RCC 7860 (cell line): Measurements from ENCODE around the gene AMDHD2.
"Not testable (repeated sequence)": the region's sequence is repeated elsewhere in the genome, so short reads cannot be mapped to it uniquely, and the experiment has no call there.

Source experiments
- DNase-seq: peaks from one replicate; pipeline ENCODE4 v3.0.0-alpha.2; 2015; ENCODE audit warnings: low spot score
- FAIRE-seq: peaks from 2 replicates; lab custom pipeline; 2012; peaks lifted over from hg19 to GRCh38; lab: Jason Lieb, UNC

Gene AMDHD2

DNA sequence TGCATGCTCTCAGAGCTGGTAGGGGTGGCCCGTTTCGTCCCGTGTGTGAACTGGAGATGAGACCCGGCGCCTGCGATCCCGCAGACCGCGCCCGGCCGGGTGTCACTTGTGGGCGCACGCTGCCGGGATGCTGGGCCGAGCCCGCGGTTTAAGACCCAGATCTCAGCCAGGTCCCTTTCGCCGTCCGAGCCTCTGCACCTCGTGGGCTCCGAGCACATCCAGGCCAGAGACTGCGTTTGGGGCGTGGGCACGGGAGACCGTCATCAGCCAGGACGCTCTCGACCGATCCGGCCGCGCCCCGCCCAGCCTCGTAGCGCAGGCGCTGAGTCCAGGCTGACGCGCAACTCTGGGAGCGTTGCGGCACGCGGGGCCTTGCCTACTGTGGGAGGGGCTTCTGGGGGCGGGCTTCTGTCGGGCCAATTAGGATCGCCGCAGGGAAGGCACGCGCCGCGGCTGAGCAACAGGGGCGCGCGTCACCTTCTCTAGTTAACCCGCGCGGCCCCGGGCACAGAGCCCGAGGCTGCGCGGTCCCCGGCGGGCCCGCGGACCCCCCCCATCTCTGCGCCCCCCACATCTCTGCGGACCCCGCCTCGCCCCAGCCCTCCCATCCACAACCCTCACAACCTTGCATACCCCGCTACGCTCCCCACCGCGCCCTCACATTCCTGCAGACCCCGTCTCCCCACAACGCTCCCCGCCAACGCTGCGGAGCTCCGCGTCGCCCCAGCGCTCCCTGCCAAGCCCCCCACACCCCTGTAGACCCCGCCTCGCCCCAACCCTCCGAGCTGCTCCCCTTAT lies 11.7 kb downstream of the AMDHD2 start:
- DNase-seq (peak; percentile 89), FAIRE-seq (peak; percentile 75)

DNA sequence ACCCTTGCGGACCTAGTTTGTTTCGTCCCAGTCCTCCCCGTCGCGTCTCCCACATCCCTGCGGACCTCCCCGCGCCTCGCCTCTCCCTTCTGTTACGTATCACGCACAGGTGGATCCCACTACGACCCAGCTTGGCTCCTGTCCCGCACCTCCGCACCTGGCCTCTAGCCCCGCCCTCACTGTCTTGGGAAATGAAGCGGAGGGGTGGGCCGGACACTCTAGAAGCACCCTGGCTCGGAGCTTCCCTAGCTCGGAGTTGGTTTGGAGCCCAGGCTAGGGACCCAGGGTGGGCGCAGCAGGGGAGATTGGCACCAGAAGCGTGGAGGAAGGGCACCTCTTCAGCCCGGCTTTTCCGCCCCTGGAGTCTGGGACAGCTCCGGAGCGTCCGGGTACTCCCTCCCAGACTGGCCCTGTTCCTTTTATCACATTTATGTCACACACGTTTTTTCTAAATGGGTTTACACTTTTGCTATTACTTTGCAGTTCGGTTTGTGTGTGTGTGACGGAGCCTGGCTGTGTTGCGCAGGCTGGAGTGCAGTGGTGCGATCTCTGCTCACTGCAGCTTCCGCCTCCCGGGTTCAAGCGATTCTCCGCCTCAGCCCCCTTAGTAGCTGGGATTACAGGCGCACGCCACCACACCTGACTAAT lies 12.4 kb downstream of the AMDHD2 start:
- DNase-seq (no peak), FAIRE-seq (no peak)

DNA sequence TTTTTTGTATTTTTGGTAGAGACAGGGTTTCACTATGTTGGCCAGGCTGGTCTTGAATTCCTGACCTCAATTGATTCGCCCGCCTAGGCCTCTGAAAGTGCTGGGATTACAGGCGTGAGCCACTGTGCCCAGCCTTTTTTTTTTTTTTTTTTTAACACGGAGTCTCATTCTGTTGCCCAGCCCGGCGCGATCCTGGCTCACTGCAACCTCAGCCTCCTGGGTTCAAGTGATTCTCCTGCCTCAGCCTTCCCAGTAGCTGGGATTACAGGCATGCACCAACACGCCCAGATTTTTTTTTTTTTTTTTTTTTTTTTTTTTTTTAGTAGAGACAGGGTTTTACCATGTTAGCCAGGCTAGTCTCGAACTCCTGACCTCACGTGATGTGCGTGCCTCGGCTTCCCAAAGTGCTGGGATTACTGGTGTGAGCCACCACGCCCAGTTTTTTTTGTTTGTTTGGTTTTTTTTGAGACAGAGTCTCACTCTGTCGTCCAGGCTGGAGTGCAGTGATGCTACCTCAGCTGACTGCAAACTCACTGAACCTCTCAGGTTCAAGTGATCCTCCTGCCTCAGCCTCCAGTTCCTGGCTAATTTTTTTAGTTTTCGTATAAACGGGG lies 13.1 kb downstream of the AMDHD2 start:
- not testable (repeated sequence) for FAIRE-seq, DNase-seq

DNA sequence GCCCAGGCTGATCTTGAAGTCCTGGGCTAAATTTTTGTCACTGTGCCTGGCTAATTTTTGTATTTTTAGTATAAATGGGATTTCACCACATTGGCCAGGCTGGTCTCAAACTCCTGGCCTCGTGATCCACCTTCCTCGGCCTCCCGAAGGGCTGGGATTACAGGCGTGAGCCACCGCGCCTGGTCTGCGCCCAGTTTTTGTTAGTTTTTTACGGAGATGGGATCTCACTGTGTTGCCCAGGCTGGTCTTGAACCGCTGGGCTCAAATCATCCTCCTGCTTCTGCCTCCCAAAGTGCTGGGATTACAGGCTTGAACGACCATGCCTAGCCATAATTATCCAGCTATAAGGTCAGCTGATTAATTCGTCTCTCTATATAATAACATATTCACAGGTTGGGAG lies 13.7 kb downstream of the AMDHD2 start:
- no peak for FAIRE-seq
- no peak for DNase-seq

DNA sequence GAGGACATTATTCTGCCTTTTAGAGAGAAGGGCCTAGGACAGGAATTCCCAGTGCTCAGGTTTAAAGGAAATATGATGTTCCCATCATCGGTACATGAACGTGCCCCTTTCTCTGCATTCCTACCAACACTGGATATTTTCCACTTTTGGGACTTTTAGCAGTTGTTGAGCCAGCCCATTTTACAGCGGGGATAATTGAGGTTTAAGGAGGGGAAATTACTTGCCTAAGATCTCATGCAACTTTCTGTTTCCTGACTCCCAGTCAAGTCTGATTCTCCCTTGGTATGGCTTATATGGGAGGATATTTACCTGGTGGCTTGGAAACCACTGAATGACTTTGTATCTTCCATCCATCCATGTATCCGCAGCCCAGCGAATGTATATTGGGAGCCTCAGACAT lies 14.2 kb downstream of the AMDHD2 start:
- not testable (repeated sequence) for FAIRE-seq, DNase-seq

DNA sequence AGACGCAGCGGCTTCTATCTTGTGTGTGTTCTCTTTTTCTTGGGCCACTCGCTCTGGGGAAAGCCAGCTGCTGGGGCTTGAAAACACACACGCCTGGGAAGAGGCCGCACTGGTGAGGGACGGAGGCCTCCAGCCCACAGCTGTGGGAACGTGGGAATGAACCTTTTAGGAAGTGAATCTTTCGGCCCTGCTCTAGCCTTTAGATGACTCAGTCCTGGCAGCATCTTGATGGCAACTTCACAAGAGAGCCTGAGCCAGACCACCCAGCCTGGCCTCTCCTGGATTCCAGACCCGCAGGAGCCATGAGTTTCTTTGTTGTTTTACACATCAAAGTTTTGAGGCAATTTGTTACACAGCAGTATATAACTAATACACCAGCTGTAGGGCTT lies 15.4 kb downstream of the AMDHD2 start:
- no peak for DNase-seq
- FAIRE-seq = no peak

DNA sequence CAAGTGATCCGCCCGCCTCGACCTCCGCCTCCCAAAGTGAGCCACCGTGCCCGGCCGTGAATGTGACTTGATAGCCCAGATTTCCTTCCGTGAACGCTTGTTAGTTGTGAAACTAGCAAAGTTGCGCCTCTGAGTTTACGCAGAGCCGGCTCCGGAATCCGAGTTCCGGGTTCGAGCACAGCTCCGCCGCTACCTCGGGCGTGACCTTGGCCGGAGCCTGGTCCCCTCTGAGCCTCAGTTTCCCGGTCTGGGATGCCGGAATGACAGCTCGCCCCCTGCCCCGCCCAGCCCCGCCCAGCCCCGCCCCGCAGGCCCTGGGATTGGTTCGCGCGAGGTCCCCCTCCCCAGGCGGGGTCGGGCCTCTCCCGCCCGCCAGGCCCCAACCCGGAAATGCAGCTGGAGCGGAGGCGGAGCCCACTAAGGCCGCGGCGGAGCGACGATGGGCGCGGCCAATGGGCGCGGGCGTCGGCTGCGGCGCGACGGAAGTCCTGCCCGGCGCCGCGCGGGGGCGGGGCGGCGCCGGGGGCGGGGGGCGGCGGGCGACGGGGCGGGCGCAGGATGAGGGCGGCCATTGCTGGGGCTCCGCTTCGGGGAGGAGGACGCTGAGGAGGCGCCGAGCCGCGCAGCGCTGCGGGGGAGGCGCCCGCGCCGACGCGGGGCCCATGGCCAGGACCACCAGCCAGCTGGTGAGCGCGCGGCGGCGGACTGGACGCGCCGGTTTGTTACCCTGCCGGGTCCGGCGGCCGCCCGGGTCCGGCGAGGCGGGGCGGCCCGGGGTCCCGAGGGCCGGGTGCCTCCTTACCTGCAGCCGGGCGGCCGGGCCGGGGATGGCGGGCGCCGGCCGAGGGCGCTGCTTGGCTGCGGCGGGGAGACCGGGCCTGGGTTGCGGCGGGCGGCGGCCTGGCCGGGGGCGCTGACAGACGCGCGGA lies 17.5 kb downstream of the AMDHD2 start, which contains the start of gene PDPK1:
Gene PDPK1 (plus strand): TSS at position 571 of the 929 bp plus-strand sequence. CDS start 92 bp downstream, at position 663.
- no peak for FAIRE-seq
- DNase-seq = peak; percentile 82

DNA sequence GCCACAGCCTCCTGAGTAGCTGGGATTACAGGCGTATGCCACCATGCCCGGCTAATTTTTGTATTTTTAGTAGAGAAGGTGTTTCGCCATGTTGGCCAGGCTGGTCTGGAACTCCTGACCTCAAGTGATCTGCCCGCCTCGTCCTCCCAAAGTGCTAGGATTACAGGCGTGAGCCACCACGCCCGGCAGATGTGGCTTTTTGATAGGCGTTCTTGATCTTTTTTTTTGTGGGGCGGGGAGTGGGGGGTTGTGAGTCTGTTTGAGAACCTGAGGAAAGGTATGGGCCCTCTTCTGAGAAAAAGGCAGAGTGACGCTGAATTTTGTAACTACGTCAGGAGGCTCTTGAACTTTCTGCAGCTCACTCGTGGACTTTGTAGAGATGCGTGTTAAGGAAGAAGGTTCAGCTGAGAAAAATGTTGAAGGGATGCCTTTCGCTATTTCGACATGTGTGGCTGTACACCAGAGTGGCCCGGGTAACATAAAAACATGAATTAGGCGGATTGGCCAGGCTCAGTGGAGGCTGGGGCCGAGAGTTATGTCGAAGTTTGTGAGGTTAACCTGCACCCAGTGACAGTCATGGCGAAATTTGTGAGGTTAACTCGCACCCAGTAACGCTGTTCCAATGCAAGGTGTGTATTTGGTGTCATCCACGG lies 19.1 kb downstream of the AMDHD2 start:
- DNase-seq, FAIRE-seq: not testable (repeated sequence)

DNA sequence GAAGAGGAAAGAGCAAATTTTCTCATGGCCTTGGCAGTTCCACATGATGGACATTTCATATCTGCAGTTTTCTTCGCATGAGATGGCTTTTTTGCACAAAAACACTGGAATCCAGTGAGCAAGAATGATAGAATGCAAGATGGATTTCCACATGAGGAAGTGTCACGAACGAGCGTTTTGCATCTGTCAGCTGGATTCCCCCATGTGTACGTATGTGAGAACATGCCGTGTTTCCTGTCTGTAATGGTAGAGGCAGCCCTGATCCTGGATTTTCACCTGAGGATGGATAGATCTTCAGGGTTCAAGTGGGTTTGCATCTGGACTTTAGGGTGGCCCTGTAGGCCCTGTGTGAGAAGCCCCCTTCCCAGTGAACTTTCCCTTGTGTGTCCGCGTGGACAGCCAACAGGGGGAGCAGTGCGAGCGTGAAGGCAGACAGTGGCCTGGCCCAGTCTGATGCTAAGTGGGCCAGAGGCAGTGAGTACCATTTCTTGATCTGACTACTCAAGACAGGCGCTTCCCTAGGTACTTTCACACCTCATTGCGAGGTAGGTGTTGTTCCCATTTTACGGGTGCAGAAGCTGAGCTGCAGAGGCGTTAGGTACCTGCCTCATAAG lies 19.8 kb downstream of the AMDHD2 start:
- not testable (repeated sequence) for FAIRE-seq, DNase-seq

DNA sequence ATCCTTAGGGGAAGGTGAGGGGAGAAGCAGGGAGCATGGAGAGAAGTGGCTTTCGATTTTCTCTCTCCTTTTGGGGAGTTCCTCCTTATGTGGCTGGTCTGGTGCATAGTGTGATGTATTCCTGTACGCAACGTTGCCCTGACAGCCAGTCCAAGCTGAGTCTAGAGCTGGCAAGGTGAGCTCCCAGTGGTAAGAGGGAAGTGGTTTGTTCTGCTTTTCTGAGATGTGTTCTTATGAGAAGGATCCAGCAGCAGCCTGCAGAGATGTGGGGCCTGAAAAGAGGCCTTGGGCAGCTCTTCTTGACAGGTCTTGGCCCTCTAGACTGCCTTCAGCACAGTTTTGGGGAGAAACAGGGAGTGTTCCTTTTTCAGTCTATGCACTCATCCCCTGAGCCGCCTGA lies 20.7 kb downstream of the AMDHD2 start:
- FAIRE-seq, DNase-seq: not testable (repeated sequence)

DNA sequence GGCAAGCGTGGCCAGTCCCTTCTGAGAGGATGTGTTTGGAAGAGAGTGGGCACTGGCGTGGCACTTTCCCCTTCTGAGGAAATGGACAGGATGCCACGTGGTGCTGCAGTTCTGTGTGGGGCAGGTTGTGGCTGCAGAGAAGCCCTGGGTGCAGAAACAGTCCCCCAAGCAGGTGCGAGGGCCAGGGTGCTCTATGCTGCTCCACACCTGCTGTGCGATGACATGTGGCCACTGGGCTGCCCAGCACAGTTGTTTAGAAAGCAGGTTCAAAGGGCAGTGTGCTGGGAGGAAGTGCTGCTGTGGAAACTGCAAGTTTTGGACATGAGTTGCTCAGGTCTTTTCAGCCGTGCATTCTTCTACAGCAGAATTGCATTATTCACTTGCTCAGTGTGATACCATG lies 21.2 kb downstream of the AMDHD2 start:
- DNase-seq, FAIRE-seq: not testable (repeated sequence)

DNA sequence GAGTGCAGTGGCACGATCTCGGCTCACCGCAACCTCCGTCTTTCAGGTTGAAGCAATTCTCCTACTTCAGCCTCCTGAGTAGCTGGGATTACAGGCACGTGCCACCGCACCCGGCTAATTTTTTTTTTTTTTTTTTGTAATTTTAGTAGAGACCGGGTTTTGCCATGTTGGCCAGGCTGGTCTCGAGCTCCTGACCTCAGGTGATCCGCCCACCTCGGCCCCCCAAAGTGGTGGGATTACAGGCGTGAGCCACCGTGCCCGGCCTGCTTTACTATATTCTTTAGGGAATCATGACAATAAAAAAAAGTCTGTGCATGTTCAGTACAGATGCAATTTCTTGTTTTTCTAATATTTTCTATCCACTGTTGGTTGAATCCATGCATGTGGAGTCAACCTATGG lies 23.6 kb downstream of the AMDHD2 start:
- not testable (repeated sequence) for DNase-seq, FAIRE-seq

DNA sequence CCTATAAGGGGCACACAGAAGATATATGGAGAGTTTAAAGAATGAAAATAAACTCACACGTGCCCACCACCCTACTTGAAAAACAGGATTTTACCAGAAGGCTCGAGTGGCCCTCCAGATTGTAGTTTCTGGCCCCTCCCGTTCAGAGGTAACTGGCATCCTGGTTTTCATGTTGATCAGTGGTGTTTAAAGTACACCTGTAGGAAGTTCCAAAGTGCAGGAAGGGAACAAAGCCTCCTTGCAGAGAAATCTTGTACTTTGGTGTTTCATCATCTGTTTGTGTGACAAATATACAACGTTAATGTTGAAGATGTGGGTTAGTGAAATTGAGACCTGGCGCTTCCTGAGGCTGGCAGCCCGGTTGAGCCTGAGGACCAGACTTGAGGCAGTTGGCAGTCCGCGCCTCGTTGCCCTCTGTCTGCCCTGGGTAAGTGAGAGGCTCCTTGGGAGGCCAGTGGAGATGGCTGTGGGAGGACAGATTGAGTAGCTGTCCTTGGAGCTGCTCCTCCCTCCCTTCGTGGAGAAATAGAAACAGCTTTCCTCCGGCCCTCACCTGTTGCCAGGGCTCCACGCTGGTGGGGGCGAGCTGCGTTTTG lies 30.2 kb downstream of the AMDHD2 start:
- FAIRE-seq = not testable (repeated sequence)

DNA sequence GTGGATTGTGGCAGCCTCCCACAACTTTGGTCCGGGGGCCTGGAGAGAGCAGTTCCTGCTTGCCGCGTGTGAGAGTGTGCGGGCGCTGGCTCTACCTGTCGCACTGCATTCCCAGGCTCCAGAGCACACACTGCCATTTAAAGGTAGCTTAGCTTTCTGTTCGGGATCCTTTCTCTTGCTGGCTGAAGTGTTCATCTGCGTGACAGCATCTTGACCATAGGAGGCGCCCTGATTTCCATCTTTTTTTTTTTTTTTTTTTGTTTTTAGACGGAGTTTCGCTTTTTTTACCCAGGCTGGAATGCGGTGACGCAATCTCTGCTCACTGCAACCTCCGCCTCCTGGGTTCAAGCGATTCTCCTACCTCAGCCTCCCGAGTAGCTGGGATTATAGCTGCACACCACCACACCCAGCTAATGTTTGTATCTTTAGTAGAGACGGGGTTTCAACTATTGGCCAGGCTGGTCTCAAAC lies 31.3 kb downstream of the AMDHD2 start:
- DNase-seq, FAIRE-seq: not testable (repeated sequence)

More for the DNA sequence above, 30.2 kb downstream of the AMDHD2 start:
- DNase-seq = not testable (repeated sequence)

DNA sequence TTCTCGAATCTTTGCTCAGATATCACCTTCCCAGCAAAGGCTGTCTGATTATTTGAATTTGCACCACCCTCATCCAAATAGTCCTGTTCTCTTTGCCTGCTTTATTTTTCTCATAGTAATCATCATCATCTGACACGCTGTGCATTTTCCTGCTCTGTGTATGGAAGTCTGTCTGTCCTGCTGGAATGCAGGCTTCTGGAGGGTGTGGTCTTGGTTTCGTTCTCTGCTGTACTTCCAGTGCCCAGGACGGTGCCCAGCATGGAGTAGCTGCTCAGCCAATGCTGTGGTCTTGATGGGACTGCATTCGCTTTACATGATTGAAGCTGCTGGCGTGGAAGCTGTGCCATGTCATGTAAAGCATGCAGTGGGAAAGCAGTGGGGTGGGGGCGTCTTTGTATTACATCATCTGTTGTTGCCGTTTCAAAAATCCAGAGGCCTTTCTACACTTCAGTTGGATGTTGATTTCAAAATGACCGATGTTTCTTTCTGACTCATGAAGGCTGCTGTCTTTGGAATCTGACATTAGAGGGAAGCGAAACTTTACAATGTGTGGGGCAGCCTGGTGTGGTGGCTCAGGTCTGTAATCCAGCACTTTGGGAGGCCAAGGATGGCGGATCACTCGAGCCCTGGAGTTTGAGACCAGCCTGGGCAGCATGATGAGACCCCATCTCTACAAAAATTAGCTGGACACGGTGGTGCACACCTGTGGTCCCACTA lies 34.7 kb downstream of the AMDHD2 start:
- not testable (repeated sequence) for DNase-seq, FAIRE-seq

DNA sequence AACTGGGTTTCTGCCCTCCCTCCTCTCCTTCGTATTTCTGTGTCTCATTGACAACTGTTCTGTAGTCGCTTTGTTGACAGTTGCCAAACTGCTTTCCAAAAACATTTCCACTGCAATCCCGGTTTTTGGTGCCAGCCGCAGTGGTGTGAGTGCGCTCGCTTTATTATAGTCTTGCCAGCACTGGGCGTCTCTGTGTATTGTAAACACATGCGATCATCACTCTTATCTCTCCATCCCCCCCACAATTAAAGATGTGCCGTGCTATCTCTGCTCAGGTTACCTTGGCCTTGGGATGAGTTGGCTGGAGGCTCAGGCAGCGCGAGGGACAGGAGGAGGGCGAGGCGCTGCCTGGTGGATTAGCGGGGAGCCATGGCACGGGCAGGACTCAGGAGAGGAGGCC lies 37.0 kb downstream of the AMDHD2 start:
- DNase-seq, FAIRE-seq: not testable (repeated sequence)

DNA sequence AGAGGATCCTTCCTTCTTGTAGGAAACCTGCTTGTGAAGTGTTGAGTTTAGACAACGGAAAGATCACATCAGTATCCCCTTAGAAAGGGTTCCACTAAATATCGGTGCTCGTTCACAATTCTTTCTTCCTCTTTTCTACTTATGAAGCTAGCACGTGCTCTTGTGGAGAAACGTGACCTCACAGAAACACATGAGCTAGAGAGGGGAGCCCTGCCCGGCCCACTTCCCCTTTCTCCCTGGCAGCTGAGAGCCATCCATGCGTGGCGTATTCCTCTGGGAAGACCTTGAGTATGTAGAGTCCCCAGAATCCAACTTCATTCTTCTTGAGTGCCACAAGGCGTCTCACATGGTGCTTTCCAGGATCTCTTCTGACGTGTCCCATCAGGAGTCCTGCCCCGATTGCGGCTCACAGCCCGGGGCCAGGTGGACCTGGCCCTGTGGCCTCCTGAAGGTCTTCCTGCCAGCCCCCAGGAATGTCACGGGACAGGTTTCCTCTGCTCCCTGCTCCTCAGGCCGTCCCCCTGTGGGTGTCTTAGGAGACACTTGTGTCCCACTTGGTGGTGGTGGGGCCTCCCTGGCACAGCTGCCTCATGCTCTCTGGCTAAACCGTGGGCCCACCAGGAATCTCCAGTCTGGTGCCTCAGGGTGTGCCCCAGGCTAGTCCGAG lies 40.1 kb downstream of the AMDHD2 start:
- FAIRE-seq, DNase-seq: not testable (repeated sequence)

DNA sequence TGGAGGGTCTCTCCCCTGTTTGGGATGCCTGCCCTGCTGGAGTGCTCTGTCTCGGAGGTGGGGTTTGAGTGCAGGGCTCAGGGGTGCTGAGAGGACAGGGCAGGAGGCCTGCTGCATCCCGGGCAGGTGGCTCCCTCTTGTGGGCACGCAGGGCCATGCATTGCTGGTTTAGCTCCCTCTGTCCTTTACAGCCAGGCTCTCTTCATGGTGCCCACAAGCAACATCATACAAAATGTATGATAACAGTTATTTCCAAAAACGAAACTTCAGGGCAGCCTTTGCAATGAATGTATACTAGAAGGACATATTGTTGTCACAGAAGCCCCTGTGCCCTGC lies 40.6 kb downstream of the AMDHD2 start:
- not testable (repeated sequence) for FAIRE-seq

More for the DNA sequence above, 40.6 kb downstream of the AMDHD2 start:
- DNase-seq = not testable (repeated sequence)
